H1 (cell line): Measurements from ENCODE around the gene ACTL8.

ENCODE experiments used
- CTCF ChIP-seq, 3 experiments: IDR thresholded peaks; 1 replicate in 2 of 3; 2 replicates in 1 of 3; pipeline versions ENCODE4 v1.5.1 to v1.6.1; 2011; ENCODE audit warnings: low read length in 3 of 3, mild to moderate bottlenecking in 3 of 3, inconsistent platforms in 2 of 3, low read depth in 1 of 3, moderate library complexity in 1 of 3; ENCODE audit not compliant: insufficient read depth in 1 of 3; ENCODE audit errors: control extremely low read depth in 1 of 3
- TEAD4 ChIP-seq: IDR thresholded peaks from 2 replicates; pipeline ENCODE4 v1.6.1; 2012; ENCODE audit warnings: low read depth, low read length, inconsistent platforms, mixed read lengths
- YY1 ChIP-seq: IDR thresholded peaks from 2 replicates; pipeline ENCODE4 v1.6.1; 2011; ENCODE audit warnings: low read depth, mild to moderate bottlenecking, low read length

GRCh38 chr1:17802945-17803344 is 47.8 kb downstream of the ACTL8 start:
- TF ChIP-seq TEAD4 = no peak
- TF ChIP-seq YY1 = no peak
- no peak for TF ChIP-seq CTCF (IDR thresholded peaks at IDR 0.05; ENCODE audit: control extremely low read depth in 1 of 3, insufficient read depth in 1 of 3, low read depth in 1 of 3, low read length in 3 of 3)
